Measurements from ENCODE around the gene SEPTIN7.

The SEPTIN7 gene

DNA sequence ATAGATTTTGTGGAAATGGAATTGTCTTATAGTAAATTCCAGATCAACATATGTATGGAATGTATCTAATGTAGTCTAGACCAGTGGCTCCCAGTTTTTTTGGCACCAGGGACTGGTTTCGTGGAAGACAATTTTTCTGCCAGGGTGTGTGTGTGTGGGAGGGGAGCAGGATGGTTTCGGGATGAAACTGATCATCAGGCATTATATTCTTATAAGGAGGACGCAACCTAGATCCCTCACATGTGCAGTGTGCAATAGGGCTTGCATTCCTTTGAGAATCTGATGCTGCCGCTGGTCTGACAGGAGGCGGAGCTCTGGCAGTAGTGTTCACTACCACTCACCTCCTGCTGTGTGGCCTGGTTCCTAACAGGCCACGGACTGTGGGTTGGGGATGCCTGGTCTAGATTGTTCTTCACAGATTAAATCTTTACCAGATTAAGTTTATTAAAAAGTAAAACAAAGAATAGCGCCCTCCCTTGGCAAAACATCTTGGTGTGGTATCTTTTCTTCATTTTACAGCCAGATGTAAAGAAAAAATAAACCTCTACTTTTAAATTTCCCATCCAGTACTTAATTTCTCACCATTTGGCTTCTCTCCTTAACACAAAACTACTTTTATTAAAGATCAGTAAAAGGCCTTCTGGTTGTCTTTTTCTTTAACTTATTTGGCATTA, 48.4 kb downstream of the SEPTIN7 start:
- H3K9me3 ChIP-seq (ENCODE audit: control insufficient read depth, low read length): no peaks in the 10 kb centered on the region
- TF ChIP-seq, protein P1, sequence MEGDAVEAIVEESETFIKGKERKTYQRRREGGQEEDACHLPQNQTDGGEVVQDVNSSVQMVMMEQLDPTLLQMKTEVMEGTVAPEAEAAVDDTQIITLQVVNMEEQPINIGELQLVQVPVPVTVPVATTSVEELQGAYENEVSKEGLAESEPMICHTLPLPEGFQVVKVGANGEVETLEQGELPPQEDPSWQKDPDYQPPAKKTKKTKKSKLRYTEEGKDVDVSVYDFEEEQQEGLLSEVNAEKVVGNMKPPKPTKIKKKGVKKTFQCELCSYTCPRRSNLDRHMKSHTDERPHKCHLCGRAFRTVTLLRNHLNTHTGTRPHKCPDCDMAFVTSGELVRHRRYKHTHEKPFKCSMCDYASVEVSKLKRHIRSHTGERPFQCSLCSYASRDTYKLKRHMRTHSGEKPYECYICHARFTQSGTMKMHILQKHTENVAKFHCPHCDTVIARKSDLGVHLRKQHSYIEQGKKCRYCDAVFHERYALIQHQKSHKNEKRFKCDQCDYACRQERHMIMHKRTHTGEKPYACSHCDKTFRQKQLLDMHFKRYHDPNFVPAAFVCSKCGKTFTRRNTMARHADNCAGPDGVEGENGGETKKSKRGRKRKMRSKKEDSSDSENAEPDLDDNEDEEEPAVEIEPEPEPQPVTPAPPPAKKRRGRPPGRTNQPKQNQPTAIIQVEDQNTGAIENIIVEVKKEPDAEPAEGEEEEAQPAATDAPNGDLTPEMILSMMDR (IDR thresholded peaks at IDR 0.05): no peak
- no peak overlapping the region for H2AFZ ChIP-seq
- H3K4me3 ChIP-seq (ENCODE audit: low read depth, low read length): no peak overlapping the region
- H3K27ac ChIP-seq: no peak overlapping the region
- no peak overlapping the region for H3K4me2 ChIP-seq (ENCODE audit: low read length)
- no peaks in the 10 kb centered on the region for H3K27me3 ChIP-seq (ENCODE audit: control insufficient read depth, insufficient read depth, low read length)
- no peak overlapping the region for H3K9ac ChIP-seq
- no peaks in the 10 kb centered on the region for H3K36me3 ChIP-seq (ENCODE audit: control insufficient read depth, insufficient read depth, low read length)
- peaks cover 39% of the 10 kb centered on the region for H3K79me2 ChIP-seq
- H3K4me1 ChIP-seq: peaks cover 15% of the 10 kb centered on the region

DNA sequence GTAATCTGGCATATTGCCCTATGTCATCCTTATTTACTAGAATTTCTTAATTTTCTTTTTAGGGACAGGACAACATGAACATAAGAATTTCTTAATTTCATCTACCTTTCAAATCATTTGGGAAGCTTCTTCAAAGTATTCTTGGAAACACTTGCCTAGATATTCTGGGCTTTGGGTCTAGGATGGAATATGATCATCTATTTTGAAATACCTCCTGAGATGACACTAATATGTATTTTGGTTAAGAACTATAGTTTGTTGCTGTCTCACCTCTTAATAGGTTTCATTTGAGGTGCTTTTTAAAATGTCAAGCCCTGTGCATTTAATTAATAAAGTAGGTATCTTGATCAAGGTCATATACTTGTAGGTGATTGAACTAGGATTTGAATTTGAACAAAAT, 49.1 kb downstream of the SEPTIN7 start:
- H3K4me3 ChIP-seq (ENCODE audit: low read depth, low read length): no peak overlapping the region
- no peaks in the 10 kb centered on the region for H3K36me3 ChIP-seq (ENCODE audit: control insufficient read depth, insufficient read depth, low read length)
- H3K4me1 ChIP-seq: peaks cover 15% of the 10 kb centered on the region
- H3K4me2 ChIP-seq (ENCODE audit: low read length): no peak overlapping the region
- H2AFZ ChIP-seq: no peak overlapping the region
- no peaks in the 10 kb centered on the region for H3K27me3 ChIP-seq (ENCODE audit: control insufficient read depth, insufficient read depth, low read length)
- H3K79me2 ChIP-seq: peaks cover 36% of the 10 kb centered on the region
- no peaks in the 10 kb centered on the region for H3K9me3 ChIP-seq (ENCODE audit: control insufficient read depth, low read length)
- H3K9ac ChIP-seq: no peak overlapping the region
- H3K27ac ChIP-seq: no peak overlapping the region
- TF ChIP-seq, protein P1 (IDR thresholded peaks at IDR 0.05): no peak
